ENCODE results near the gene ID4. TPM values are rescaled to one million over a fixed set of nuclear protein-coding genes. Genes with fewer than 3 reads are reported as not detected.
"Not testable (repeated sequence)": the region's sequence is repeated elsewhere in the genome, so short reads cannot be mapped to it uniquely, and the experiment has no call there.

The ID4 gene
- total RNA-seq, 2 donors from 2014 or later, result not detected

DNA sequence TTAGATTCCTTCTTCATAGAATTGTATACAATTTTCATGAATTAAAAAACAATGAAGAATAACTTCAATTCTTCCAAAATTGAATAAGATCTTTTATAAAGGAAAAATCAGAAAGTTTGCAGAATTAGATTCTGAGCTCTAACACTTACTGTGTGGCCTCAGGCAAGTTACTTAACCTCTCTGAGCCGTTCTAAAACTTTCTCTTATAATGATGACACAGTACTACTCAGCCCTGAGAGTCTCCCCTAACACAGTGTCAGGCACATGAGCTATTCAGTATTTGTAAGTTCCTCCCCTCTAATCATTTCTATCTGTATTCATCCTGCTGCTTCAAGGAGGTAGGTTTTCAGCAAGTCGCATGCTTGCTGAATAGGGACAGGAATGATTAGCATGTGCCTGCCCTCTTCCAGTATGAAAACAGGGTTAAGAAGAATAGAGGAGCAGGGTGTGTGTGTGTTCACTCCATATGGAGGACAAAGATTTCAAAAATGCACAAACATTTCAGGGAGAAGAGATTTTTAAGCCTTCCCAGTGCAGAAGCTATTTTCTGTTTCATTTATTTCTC lies 11.4 kb downstream of the ID4 start:
- DNase-seq (ENCODE audit: low spot score in 2 of 2) (no peak), ATAC-seq (no peak)
- H3K27ac Mint-ChIP-seq, result no peak overlapping the region
- no peaks in the 10 kb centered on the region for H3K9me3 Mint-ChIP-seq
- no peaks in the 10 kb centered on the region for H3K36me3 Mint-ChIP-seq

DNA sequence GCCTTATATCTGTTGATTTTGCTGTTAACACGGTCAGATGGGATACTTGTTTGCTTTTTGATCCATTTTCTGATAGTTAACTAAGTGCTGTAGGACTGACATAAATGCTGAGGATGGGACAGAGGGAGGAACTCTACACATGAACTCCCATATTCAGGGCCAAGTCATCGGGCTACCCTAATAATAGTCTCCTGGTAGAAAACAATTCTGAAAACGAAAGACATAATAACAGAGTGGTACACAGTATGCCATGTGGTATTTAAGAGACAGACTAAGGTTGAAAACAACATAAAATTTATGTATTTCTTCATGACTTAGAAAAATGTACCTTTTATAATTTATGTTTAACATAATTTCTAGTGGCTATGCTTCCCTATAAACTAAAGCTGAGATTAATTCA lies 12.0 kb downstream of the ID4 start:
- no peak for DNase-seq (ENCODE audit: low spot score in 2 of 2)
- no peaks in the 10 kb centered on the region for H3K9me3 Mint-ChIP-seq
- ATAC-seq, result no peak
- H3K27ac Mint-ChIP-seq, result no peak overlapping the region
- no peaks in the 10 kb centered on the region for H3K36me3 Mint-ChIP-seq

DNA sequence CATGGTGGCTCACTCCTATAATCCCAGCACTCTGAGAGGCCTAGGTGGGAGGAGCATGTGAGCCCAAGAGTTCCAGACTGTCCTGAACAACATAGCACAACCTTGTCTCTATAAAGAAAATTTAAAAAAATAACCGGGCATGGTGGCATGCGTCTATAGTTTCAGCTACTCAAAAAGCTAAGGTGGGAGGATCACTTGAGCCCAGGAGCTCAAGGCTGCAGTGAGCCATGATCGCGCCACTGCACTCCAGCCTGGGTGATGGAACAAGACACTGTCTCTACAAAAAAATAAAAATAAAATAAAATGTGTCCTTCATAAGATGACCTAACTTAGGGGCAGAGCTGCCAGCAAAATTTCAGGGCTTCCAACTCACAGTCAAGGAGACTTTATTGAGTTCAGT lies 12.6 kb downstream of the ID4 start:
- Mint-ChIP-seq H3K9me3 (no peaks in the 10 kb centered on the region), H3K36me3 (no peaks in the 10 kb centered on the region), H3K27ac (no peak overlapping the region)
- no peak for ATAC-seq
- DNase-seq (ENCODE audit: low spot score in 2 of 2), result no peak

DNA sequence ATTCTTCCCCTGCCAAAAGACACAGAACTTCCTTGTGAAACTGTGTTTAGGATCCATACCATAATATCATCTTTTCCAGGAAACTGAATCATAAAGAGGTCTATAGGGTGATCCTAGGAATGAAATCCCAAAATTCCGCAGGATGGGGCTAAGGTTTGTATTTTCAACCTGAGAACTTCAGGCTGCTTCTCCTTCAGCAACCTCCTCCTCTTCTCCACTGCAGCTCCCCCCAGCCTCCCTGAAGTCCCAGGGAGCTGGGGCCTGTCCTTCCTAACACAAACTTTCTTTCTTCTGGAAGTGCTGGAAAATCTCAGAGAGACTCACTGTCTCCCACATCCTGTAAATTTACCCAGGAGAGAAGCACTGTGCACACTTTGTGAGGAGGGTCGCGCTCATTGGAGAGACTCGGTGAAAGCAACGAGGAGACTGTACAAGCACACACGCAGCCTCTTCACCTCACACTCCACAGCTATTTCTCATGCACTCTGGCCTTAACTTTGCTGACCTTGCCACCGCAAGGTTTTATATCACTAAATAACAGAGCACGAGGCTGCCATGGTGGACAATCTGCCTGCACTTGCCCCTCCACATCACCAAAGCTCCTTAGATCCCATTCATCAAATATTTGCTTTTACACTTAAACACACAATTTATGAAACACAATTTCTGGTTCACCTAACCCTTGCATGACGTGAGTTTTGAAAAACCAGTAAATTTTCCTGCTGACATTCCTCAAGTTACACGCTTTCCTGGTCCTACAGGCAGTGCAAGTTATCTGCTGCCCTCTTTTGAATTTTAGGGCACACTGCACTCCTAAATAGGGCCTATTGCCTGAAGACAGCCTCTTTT lies 14.3 kb downstream of the ID4 start:
- Mint-ChIP-seq H3K27ac (no peak overlapping the region), H3K36me3 (peaks cover 0 to 4% of the 10 kb centered on the region in 2 donors), H3K9me3 (no peaks in the 10 kb centered on the region)
- no peak for ATAC-seq
- no peak for DNase-seq (ENCODE audit: low spot score in 2 of 2)

DNA sequence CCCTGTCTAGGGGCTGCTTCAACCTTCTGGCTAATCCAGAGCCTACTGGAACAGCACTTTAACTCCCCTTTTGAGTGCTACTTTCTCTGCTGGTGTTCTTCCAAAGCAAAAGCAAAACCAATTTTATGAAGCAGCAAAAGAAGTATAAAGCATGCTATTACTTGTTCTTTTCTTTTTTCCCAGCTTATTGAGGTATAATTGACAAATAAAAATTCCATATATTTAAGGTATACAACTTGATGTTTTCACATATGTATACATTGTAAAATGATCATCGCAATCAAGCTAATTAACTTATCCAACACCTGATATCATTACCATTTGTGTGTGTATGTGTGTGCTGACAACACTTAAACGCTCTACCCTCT lies 14.9 kb downstream of the ID4 start:
- no peak overlapping the region for H3K27ac Mint-ChIP-seq
- no peaks in the 10 kb centered on the region for H3K9me3 Mint-ChIP-seq
- DNase-seq (ENCODE audit: low spot score in 2 of 2) (no peak), ATAC-seq (no peak)
- peaks cover 0 to 4% of the 10 kb centered on the region in 2 donors for H3K36me3 Mint-ChIP-seq

DNA sequence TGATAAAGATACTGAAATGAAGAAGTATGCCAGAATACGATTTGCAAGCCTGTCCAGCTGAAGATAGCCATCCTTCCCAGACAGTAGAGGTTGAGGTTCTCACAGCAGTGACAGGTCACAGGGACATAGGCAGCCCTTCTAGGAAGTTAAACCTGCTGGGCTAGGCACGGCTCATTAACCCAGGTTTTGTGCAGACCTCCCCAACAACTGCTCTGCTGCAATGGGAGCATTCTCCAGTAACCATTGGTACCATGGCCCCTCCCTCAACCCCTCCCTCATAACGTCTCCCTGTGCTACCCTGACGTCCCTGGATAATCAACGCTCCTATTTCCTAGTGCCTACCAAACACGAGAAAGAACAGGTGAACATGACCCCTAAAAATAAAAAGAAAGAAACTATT lies 15.8 kb downstream of the ID4 start:
- H3K27ac Mint-ChIP-seq, result no peak overlapping the region
- no peaks in the 10 kb centered on the region for H3K9me3 Mint-ChIP-seq
- ATAC-seq, result no peak
- peaks cover 0 to 4% of the 10 kb centered on the region in 2 donors for H3K36me3 Mint-ChIP-seq
- no peak for DNase-seq (ENCODE audit: low spot score in 2 of 2)

DNA sequence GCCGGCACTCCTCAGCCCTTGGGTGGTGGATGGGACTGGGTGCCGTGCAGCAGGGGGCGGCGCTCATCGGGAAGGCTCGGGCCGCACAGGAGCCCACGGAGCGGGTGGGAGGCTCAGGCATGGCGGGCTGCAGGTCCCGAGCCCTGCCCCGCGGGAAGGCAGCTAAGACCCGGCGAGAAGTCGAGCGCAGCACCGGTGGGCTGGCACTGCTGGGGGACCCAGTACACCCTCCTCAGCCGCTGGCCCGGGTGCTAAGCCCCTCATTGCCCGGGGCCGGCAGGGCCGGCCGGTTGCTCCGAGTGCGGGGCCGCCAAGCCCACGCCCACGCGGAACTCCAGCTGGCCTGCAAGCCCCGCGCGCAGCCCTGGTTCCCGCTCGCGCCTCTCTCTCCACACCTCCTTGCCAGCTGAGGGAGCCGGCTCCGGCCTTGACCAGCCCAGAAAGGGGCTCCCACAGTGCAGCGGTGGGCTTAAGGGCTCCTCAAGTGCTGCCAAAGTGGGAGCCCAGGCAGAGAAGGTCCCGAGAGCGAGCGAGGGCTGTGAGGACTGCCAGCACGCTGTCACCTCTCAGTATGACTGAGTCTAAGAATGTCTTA lies 17.3 kb downstream of the ID4 start:
- H3K9me3 Mint-ChIP-seq; H3K27ac Mint-ChIP-seq; DNase-seq (ENCODE audit: low spot score in 2 of 2); H3K36me3 Mint-ChIP-seq; ATAC-seq: not testable (repeated sequence)

DNA sequence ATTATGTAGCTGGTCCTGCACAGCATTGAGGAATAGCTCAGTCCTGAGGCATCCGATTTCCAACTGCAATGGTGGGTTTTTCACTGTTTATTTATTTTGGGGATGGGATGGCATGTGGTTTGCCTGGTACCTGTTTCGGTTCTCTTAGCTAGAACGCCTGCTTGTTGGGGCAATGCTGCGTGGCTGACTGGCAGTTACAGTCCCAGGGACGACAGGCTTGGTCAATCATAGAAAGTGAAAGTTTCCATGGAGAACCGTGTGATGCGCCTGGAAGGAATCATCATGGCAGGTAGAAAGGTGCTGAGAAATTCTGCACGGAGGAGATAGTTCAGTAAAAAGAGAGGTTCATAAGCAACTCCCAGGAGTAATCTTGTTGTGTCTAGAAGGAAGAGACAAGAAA lies 18.4 kb downstream of the ID4 start:
- Mint-ChIP-seq H3K27ac (no peak overlapping the region), H3K36me3 (peaks cover 0 to 4% of the 10 kb centered on the region in 2 donors), H3K9me3 (no peaks in the 10 kb centered on the region)
- no peak for ATAC-seq
- no peak for DNase-seq (ENCODE audit: low spot score in 2 of 2)

DNA sequence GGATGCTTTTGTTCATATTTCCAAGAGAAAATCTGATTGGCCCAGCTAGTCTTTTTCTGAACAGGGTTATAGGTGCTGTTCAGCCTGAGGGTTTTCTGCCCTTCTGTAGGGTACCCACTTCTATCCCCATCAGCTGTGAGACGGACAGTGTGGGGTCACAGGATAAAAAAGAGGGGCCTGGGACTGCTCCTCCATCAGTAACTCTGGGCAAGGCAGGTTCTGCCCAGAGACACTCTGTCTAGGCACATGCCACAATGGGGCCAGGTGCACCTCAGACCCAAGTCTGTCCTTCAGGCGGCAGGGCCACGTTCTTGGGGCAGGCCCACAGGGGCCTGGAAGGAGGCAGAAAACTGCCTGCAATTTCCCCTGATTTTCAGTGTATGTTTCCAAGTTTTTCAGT lies 20.0 kb downstream of the ID4 start:
- H3K36me3 Mint-ChIP-seq, result peaks cover 0 to 4% of the 10 kb centered on the region in 2 donors
- no peaks in the 10 kb centered on the region for H3K9me3 Mint-ChIP-seq
- DNase-seq (ENCODE audit: low spot score in 2 of 2) (no peak), ATAC-seq (no peak)
- no peak overlapping the region for H3K27ac Mint-ChIP-seq

DNA sequence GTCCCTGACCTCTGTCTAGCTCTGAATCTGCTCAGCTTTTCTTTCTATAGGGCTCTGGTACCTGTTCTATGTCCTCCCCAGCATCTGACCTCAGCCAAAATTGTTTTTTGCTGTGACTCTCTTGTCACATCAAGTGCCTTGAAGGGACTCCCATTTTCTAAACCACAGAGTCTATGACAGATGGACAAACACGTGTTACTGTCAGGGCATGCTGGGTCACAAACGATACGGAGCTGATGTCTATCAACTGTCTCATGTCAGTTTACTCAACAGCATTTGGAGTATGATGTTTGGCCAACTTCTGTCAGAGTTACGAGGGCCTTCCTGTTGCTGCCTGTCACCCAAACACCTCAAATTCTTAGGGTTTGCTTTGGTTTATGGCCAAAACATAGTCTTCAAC lies 20.5 kb downstream of the ID4 start:
- Mint-ChIP-seq H3K9me3 (no peaks in the 10 kb centered on the region), H3K36me3 (peaks cover 0 to 4% of the 10 kb centered on the region in 2 donors), H3K27ac (no peak overlapping the region)
- DNase-seq (ENCODE audit: low spot score in 2 of 2) (no peak), ATAC-seq (no peak)

DNA sequence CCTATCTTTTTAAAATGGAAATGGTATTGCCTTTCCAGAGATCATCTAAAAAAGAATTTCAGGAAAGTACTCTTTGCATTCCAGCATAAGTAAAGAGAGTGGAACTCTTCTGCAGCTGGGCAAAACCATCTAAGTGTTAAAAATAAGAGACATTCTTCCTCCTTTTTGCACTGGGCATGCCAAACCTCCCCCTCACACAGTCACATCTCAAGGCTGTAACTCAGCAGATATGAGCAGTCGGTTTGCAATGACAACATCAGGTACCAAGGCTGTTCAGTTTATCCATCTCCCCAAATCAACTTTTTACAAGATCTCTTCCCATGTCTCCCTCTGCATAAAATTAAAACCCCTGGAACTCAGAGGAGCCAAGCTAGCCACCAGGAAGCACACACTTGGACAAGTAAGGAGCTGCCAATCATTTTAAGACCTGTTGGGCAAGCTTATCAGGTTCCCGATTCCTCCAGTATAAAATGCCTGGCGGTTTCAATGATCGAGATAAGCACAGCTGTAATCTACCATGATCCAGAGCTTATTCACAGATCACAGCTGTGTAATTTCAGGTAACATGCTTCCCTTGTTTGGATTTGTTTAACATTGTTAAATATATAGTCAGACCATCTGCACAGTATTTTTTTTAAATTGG lies 23.2 kb downstream of the ID4 start:
- DNase-seq (ENCODE audit: low spot score in 2 of 2) (no peak), ATAC-seq (no peak)
- Mint-ChIP-seq H3K36me3 (no peaks in the 10 kb centered on the region), H3K27ac (no peak overlapping the region), H3K9me3 (no peaks in the 10 kb centered on the region)

DNA sequence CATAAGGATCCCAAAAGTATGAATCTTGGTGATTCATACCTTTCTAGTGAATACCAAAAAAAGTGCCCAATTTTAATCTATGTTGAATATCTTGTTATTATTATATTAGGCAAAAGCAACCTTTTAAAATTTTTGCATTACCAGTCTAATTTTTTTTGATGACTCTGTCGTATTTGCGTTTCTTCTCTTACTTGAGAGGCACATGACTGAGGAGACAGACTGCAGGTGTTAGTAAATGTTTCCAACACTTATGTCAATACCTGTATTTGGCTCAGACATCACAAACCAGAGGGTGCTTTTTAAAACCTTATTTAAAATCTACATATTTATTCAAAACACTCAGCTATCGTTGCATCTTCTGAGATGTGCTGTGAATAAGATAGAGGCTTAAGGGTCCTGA lies 27.1 kb downstream of the ID4 start:
- ATAC-seq (no peak), DNase-seq (ENCODE audit: low spot score in 2 of 2) (no peak)
- no peaks in the 10 kb centered on the region for H3K36me3 Mint-ChIP-seq
- H3K27ac Mint-ChIP-seq, result no peak overlapping the region
- no peaks in the 10 kb centered on the region for H3K9me3 Mint-ChIP-seq

DNA sequence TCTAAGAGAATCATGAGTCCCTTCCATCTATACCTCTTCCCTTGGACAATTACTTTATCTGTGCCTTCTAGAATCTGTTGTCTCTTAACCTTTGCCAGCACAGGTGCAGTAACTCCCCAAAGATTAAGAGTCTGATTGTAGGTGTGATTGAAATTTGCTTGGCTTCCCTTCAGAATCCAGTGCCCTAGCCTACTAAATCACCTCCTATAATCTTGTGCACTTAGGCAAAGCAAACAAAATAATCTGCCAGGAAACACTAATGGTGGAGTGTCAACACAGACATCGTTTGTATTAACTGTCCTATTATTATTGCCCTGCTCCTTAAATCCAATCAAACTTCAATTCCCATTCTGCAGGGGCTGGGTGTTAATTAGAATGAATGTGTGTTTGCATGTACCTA lies 28.0 kb downstream of the ID4 start:
- DNase-seq (ENCODE audit: low spot score in 2 of 2) (no peak), ATAC-seq (no peak)
- H3K36me3 Mint-ChIP-seq, result no peaks in the 10 kb centered on the region
- no peak overlapping the region for H3K27ac Mint-ChIP-seq
- no peaks in the 10 kb centered on the region for H3K9me3 Mint-ChIP-seq

DNA sequence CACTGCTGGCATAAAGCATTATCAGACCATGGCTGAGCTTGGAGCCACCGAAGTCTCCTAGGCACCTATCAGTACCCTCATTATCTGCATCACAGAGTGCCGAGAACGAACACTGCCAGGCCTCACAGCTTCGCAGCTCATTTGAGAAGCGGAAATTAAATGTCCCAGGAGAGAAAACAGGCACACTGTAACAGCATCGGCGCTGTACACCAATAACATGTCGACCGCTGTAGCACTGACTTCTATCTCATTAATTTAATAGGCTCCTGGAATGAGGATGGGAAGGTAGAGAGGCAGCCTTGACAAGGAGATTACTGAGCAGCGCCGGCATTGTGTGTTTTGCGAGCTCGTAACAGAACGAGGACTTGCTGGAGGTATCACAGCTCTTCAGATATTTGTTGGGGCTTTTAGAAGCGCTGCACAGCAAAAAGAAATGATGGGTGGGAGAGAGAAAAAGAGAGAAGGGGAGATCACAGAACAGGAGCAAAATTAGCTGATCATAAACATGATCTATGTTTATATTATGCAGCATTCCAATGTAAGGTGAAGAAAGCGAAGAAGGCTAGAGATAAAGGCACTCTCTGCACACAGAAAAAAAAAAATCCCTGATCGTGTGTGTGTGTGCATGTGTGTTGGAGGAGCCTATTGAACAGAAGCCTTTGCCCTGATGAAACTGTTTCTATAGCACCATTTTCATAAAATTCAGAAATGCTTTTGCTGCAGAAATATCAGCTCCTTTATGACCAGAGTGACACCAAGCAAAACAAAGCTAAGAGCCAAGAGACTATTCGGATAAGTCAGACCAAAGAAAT lies 29.2 kb downstream of the ID4 start:
- Mint-ChIP-seq H3K36me3 (no peaks in the 10 kb centered on the region), H3K27ac (no peak overlapping the region), H3K9me3 (no peaks in the 10 kb centered on the region)
- DNase-seq (ENCODE audit: low spot score in 2 of 2) (no peak), ATAC-seq (no peak)

DNA sequence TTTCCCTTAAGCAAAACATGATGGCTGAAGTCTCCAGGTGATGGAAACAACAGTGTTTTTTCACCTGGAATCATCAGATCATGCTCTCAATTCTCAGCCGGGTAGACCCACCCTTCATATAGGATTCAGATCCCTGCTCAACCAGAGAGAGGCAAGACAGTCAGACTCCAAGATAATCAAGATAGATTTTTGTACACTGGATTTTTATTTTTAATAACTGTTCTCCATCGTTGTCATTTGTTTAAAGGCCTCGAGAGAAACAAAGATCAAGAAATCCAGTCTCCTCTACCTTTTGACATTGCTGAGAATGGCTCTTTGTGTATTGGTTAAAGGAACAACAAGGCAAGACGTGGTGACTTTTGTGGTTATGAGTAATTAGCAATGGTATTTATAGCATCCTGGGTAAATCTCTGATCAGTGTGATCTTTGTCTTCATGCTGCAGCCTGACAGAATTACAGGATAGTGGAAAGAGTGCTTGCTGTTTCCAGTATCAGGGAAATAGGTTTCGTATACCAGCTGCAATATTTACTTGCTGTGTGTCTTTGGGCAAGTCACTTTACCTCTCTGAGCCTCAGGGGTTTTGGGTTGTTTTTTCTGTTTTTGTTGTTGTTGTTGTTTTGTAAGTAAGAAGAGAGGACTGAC lies 29.9 kb downstream of the ID4 start:
- DNase-seq (ENCODE audit: low spot score in 2 of 2) (no peak), ATAC-seq (no peak)
- Mint-ChIP-seq H3K27ac (no peak overlapping the region), H3K9me3 (no peaks in the 10 kb centered on the region), H3K36me3 (no peaks in the 10 kb centered on the region)

DNA sequence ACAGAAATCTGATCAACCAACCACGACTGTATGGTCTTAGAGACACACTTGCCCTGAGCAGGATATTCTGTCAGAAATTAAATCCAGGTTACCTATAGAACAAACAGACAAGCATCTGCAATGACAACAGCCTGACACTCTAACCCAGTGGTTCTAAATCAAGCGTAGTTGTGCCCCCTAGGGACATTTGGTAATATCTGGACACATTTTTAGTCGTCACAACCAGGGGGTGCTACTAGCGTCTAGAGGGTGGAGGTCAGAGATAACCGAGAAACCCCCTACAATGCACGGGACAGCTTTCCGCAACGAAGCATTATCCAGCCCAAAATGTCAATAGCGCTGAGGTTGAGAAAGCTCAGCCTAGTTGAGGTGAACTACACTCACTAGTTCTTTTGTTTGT lies 32.3 kb downstream of the ID4 start:
- no peak for ATAC-seq
- Mint-ChIP-seq H3K36me3 (no peaks in the 10 kb centered on the region), H3K9me3 (no peaks in the 10 kb centered on the region), H3K27ac (no peak overlapping the region)
- no peak for DNase-seq (ENCODE audit: low spot score in 2 of 2)
